Smooth muscle cell (in vitro differentiated cells): Measurements from ENCODE around the gene C4orf33. TPM values are rescaled to one million over a fixed set of nuclear protein-coding genes. Genes with fewer than 3 reads are reported as not detected.

ENCODE experiments used
- DNase-seq: peaks from one replicate; lab custom pipeline; 2025; ENCODE audit not compliant: unreplicated experiment; lab: John Stamatoyannopoulos, UW
- H2AFZ ChIP-seq: fragments of 200-600 bp; sonication (generic); 2 replicates; pipeline ENCODE4 v1.6.0; 2016; ENCODE audit warnings: antibody characterized with exemption, low read depth, mild to moderate bottlenecking
- H3F3A ChIP-seq: fragments of 200-600 bp; sonication (generic); 2 replicates; pipeline ENCODE4 v1.6.0; 2017; ENCODE audit warnings: antibody characterized with exemption, low read depth
- H3K27ac ChIP-seq: fragments of 200-600 bp; sonication (generic); 2 replicates; pipeline ENCODE4 v1.5.1; 2016; ENCODE audit warnings: low read depth, mild to moderate bottlenecking
- H3K27me3 ChIP-seq: fragments of 200-600 bp; sonication (generic); 2 replicates; pipeline ENCODE4 v1.6.1; 2016; ENCODE audit warnings: low read depth, mild to moderate bottlenecking
- H3K36me3 ChIP-seq: fragments of 200-600 bp; sonication (generic); 2 replicates; pipeline ENCODE4 v1.5.1; 2016; ENCODE audit warnings: low read depth
- H3K4me1 ChIP-seq: fragments of 200-600 bp; sonication (generic); 2 replicates; pipeline ENCODE4 v1.5.1; 2016; ENCODE audit warnings: low read depth
- H3K4me2 ChIP-seq: fragments of 200-600 bp; sonication (generic); 2 replicates; pipeline ENCODE4 v1.6.0; 2016; ENCODE audit warnings: mild to moderate bottlenecking
- H3K4me3 ChIP-seq: fragments of 200-600 bp; sonication (generic); 2 replicates; pipeline ENCODE4 v1.5.1; 2016; ENCODE audit warnings: mild to moderate bottlenecking
- H3K79me2 ChIP-seq: fragments of 200-600 bp; sonication (generic); 2 replicates; pipeline ENCODE4 v1.6.0; 2016; ENCODE audit warnings: low read depth, mild to moderate bottlenecking
- H3K9ac ChIP-seq: fragments of 200-600 bp; sonication (generic); 2 replicates; pipeline ENCODE4 v1.6.0; 2016; ENCODE audit warnings: low read depth
- H3K9me3 ChIP-seq: fragments of 200-600 bp; sonication (generic); replicated peaks from 2 replicates; pipeline ENCODE4 v1.5.1; 2016; ENCODE audit warnings: low read depth
- H4K20me1 ChIP-seq: fragments of 200-600 bp; sonication (generic); 2 replicates; pipeline ENCODE4 v1.6.0; 2016; ENCODE audit warnings: low read depth
- WGBS: methylation state at CpG from one replicate; pipeline ENCODE4 v1.1.7; 2016; ENCODE audit warnings: low lambda C conversion rate; 5-methylcytosine and 5-hydroxymethylcytosine counted together
- polyA plus RNA-seq: library from polyadenylated mRNA; unstranded; fragments of >200 nt; fragmentation: Nextera tagmentation; extraction: Ambion mirVana; gene quantifications from 2 replicates; pipeline ENCODE4 v1.2.1, GENCODE V29; 2016
- total RNA-seq: library from RNA; depleted of rRNA; stranded (reverse); fragments of >200 nt; gene quantifications from 2 replicates; pipeline ENCODE4 v1.2.3, GENCODE V29; 2014
- TF ChIP-seq, protein P1 (sequence below): fragments of 200-600 bp; sonication (generic); IDR thresholded peaks from 2 replicates; pipeline ENCODE4 v1.5.1; 2017; ENCODE audit warnings: borderline replicate concordance, mild to moderate bottlenecking, antibody characterized with exemption; ENCODE audit not compliant: insufficient read depth, poor library complexity, severe bottlenecking

C4orf33 gene
- total and polyA plus RNA-seq, 2 experiments from 2014 or later, result 5.7 to 25.3 TPM

GRCh38 chr4:129162450-129162849 is 66.5 kb downstream of the C4orf33 start:
- Histone ChIP-seq H3K9ac (no peak overlapping the region), H3K27ac (no peak overlapping the region), H3K9me3 (no peaks in the 10 kb centered on the region), H4K20me1 (no peaks in the 10 kb centered on the region), H3K27me3 (peaks cover 24% of the 10 kb centered on the region), H3K4me2 (no peak overlapping the region), H3F3A (no peaks in the 10 kb centered on the region), H3K4me1 (no peaks in the 10 kb centered on the region), H3K36me3 (no peaks in the 10 kb centered on the region), H2AFZ (no peak overlapping the region), H3K4me3 (no peak overlapping the region), H3K79me2 (no peaks in the 10 kb centered on the region)
- no peak for DNase-seq
- TF ChIP-seq, protein P1, sequence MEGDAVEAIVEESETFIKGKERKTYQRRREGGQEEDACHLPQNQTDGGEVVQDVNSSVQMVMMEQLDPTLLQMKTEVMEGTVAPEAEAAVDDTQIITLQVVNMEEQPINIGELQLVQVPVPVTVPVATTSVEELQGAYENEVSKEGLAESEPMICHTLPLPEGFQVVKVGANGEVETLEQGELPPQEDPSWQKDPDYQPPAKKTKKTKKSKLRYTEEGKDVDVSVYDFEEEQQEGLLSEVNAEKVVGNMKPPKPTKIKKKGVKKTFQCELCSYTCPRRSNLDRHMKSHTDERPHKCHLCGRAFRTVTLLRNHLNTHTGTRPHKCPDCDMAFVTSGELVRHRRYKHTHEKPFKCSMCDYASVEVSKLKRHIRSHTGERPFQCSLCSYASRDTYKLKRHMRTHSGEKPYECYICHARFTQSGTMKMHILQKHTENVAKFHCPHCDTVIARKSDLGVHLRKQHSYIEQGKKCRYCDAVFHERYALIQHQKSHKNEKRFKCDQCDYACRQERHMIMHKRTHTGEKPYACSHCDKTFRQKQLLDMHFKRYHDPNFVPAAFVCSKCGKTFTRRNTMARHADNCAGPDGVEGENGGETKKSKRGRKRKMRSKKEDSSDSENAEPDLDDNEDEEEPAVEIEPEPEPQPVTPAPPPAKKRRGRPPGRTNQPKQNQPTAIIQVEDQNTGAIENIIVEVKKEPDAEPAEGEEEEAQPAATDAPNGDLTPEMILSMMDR, result no peak

- Histone ChIP-seq H3K36me3 (no peaks in the 10 kb centered on the region), H4K20me1 (no peaks in the 10 kb centered on the region), H3K9me3 (no peaks in the 10 kb centered on the region), H3K79me2 (no peaks in the 10 kb centered on the region), H2AFZ (no peak overlapping the region), H3K4me1 (no peaks in the 10 kb centered on the region), H3K27ac (no peak overlapping the region), H3F3A (no peaks in the 10 kb centered on the region), H3K4me2 (no peak overlapping the region), H3K27me3 (peaks cover 34% of the 10 kb centered on the region), H3K9ac (no peak overlapping the region), H3K4me3 (no peak overlapping the region)
- TF ChIP-seq, protein P1, result no peak
- DNase-seq, result no peak
- WGBS, result 81% methylated on average over 3 of the region's 3 CpGs
Measured at GRCh38 chr4:129163427-129163826, 67.5 kb downstream of the C4orf33 start.

DNA sequence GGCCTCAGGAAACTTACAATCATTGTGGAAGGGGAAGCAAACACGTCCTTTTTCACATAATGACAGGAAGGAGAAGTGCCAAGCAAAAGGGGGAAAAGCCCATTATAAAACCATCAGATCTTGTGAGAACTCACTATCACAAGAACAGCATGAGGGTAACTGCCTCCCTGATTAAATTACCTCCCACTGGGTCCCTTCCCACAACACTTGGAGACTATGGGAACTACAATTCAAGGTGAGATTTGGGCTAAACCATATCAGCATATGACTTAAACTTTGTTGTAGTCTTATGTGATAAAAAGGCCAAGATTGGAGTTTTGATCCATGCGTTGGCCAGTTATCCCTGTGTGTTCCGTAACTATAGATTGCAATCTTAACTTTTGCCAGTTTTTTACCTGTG is 68.3 kb downstream of the C4orf33 start:
- Histone ChIP-seq H3K9ac (no peak overlapping the region), H3F3A (no peaks in the 10 kb centered on the region), H3K4me2 (no peak overlapping the region), H4K20me1 (no peaks in the 10 kb centered on the region), H3K4me3 (no peak overlapping the region), H3K79me2 (no peaks in the 10 kb centered on the region), H3K36me3 (no peaks in the 10 kb centered on the region), H3K9me3 (no peaks in the 10 kb centered on the region), H3K4me1 (no peaks in the 10 kb centered on the region), H3K27ac (no peak overlapping the region), H2AFZ (no peak overlapping the region), H3K27me3 (peaks cover 39% of the 10 kb centered on the region)
- no peak for DNase-seq
- 85% methylated on average over 3 of the region's 3 CpGs for WGBS
- TF ChIP-seq, protein P1, result no peak

Other genes starting within 250 kb of the C4orf33 start
- gene SCLT1, start 2.6 kb upstream of the C4orf33 start, total RNA-seq, result 10.2 and 10.4 TPM in 2 replicates
- gene SCLT1, start 2.6 kb upstream of the C4orf33 start, polyA plus RNA-seq, result 6.8 and 6.9 TPM in 2 replicates